HepG2 (cell line): ENCODE data around the gene RRN3. TPM values are rescaled to one million over a fixed set of nuclear protein-coding genes. Genes with fewer than 3 reads are reported as not detected.

ENCODE experiments used
- ATAC-seq: fragments of 200-7000 bp; cut with Tn5 transposase; 3 replicates; pipeline ENCODE4 v1.9.1; 2020; ENCODE audit warnings: mild to moderate bottlenecking, moderate library complexity
- BruUV-seq: library from RNA; stranded (reverse); fragments of 400-500 nt; replicated peaks from 2 replicates; lab custom pipeline; 2021; lab: Mats Ljungman, UMichigan
- CTCF ChIA-PET: fragments of 300-600 bp; formaldehyde crosslinking; extraction: SDS; loops from one replicate; lab custom pipeline; 2021; ENCODE audit warnings: low total read pairs, inconsistent platforms, low intra/inter-chr PET ratio; lab: Yijun Ruan, JAX
- POLR2A ChIA-PET: fragments of 350-600 bp; sonication (Branson Sonifier 250); formaldehyde crosslinking; loops from one replicate; lab custom pipeline; 2020; ENCODE audit warnings: antibody characterized with exemption, inconsistent platforms; lab: Yijun Ruan, JAX
- DNase-seq: peaks from one replicate; pipeline ENCODE4 v3.0.0-alpha.2; 2015; ENCODE audit warnings: low spot score
- FAIRE-seq: peaks from 3 replicates; lab custom pipeline; 2011; peaks lifted over from hg19 to GRCh38; lab: Jason Lieb, UNC
- H2AFZ ChIP-seq: one replicate; pipeline ENCODE4 v1.6.1; 2011; ENCODE audit warnings: low read length, inconsistent platforms
- H3K27ac ChIP-seq: fragments of 300-600 bp; 3 replicates; pipeline ENCODE4 v1.8.0; 2011; ENCODE audit warnings: mixed run types, mild to moderate bottlenecking, mixed read lengths, low read length, inconsistent platforms; ENCODE audit not compliant: insufficient read depth; ENCODE audit errors: extremely low read length
- H3K27me3 ChIP-seq, 2 experiments: fragments of 200-600 bp in 1 of 2; 2 replicates in 1 of 2; 3 replicates in 1 of 2; pipeline versions ENCODE4 v1.6.0 to v1.8.0; 2011; ENCODE audit warnings: low read length in 2 of 2, mild to moderate bottlenecking in 2 of 2, moderate library complexity in 2 of 2, inconsistent platforms in 1 of 2; ENCODE audit not compliant: insufficient read depth in 2 of 2, control insufficient read depth in 1 of 2
- H3K36me3 ChIP-seq, 2 experiments: fragments of 200-600 bp in 1 of 2; replicated peaks in 1 of 2; 2 replicates in 1 of 2; 3 replicates in 1 of 2; pipeline versions ENCODE4 v1.5.1 to v1.8.0; 2011; ENCODE audit warnings: low read length in 2 of 2, inconsistent platforms in 1 of 2; ENCODE audit not compliant: insufficient read depth in 2 of 2, control insufficient read depth in 1 of 2
- H3K4me1 ChIP-seq: 2 replicates; pipeline ENCODE4 v1.5.1; 2012; ENCODE audit warnings: low read length, inconsistent platforms; ENCODE audit not compliant: insufficient read depth
- H3K4me2 ChIP-seq: 2 replicates; pipeline ENCODE4 v1.6.0; 2011; ENCODE audit warnings: low read depth, low read length, inconsistent platforms
- H3K4me3 ChIP-seq, 3 experiments: fragments of 200-600 bp in 1 of 3; sonication (generic), shearing (Covaris generic) in 1 of 3; replicated peaks in 1 of 3; 2 replicates each; pipeline ENCODE4 v1.5.1; 2011 to 2016; ENCODE audit warnings: low read length in 3 of 3, inconsistent platforms in 2 of 3, low read depth in 2 of 3, mild to moderate bottlenecking in 2 of 3, control low read depth in 1 of 3, mixed read lengths in 1 of 3; ENCODE audit not compliant: insufficient read depth in 1 of 3
- H3K79me2 ChIP-seq: one replicate; pipeline ENCODE4 v1.6.1; 2011; ENCODE audit warnings: low read length, inconsistent platforms; ENCODE audit not compliant: insufficient read depth
- H3K9ac ChIP-seq: 2 replicates; pipeline ENCODE4 v1.6.0; 2011; ENCODE audit warnings: mild to moderate bottlenecking, low read depth, low read length, inconsistent platforms; ENCODE audit not compliant: insufficient read depth
- H3K9me3 ChIP-seq: 2 replicates; pipeline ENCODE4 v1.5.1; 2012; ENCODE audit warnings: mild to moderate bottlenecking, low read length
- H4K20me1 ChIP-seq: 2 replicates; pipeline ENCODE4 v1.6.0; 2011; ENCODE audit warnings: inconsistent platforms, mild to moderate bottlenecking, low read length, moderate library complexity; ENCODE audit not compliant: insufficient read depth
- GPN1 ChIP-seq: sonication (generic); formaldehyde crosslinking; IDR thresholded peaks from 2 replicates; pipeline ENCODE4 v1.5.1; 2020; ENCODE audit warnings: missing genetic modification reagents, borderline replicate concordance
- JARID2 ChIP-seq: sonication (generic); formaldehyde crosslinking; IDR thresholded peaks from 2 replicates; pipeline ENCODE4 v1.8.1; 2023; ENCODE audit warnings: missing genetic modification reagents, inconsistent platforms; ENCODE audit not compliant: insufficient replicate concordance
- MZF1 ChIP-seq: sonication (generic); formaldehyde crosslinking; IDR thresholded peaks from 2 replicates; pipeline ENCODE4 v1.8.1; 2023; ENCODE audit warnings: mild to moderate bottlenecking, missing genetic modification reagents, borderline replicate concordance
- NRL ChIP-seq: sonication (generic); formaldehyde crosslinking; IDR thresholded peaks from 2 replicates; pipeline ENCODE4 v1.5.0; 2020; ENCODE audit warnings: missing genetic modification reagents, mild to moderate bottlenecking, moderate library complexity, borderline replicate concordance
- PITX1 ChIP-seq: sonication (generic); formaldehyde crosslinking; IDR thresholded peaks from 2 replicates; pipeline ENCODE4 v1.5.1; 2020; ENCODE audit warnings: mild to moderate bottlenecking, missing genetic modification reagents
- PPARG ChIP-seq: conservative IDR thresholded peaks from 2 replicates; pipeline ENCODE4 v1.6.1; 2016; ENCODE audit warnings: missing biosample characterization, missing genetic modification reagents
- SRY ChIP-seq: sonication (generic); formaldehyde crosslinking; IDR thresholded peaks from 2 replicates; pipeline ENCODE4 v1.8.0; 2022; ENCODE audit warnings: mild to moderate bottlenecking, missing genetic modification reagents
- ZBTB38 ChIP-seq: sonication (generic); formaldehyde crosslinking; IDR thresholded peaks from 2 replicates; pipeline ENCODE4 v1.5.1; 2020; ENCODE audit warnings: mild to moderate bottlenecking, missing genetic modification reagents
- ZFP1 ChIP-seq: IDR thresholded peaks from 2 replicates; pipeline ENCODE4 v1.6.1; 2016
- ZNF496 ChIP-seq: sonication (generic); formaldehyde crosslinking; IDR thresholded peaks from 2 replicates; pipeline ENCODE4 v1.8.1; 2023; ENCODE audit warnings: mild to moderate bottlenecking, moderate library complexity, missing genetic modification reagents; ENCODE audit not compliant: insufficient replicate concordance
- ZNF547 ChIP-seq: sonication (generic); formaldehyde crosslinking; IDR thresholded peaks from 2 replicates; pipeline ENCODE4 v1.5.1; 2020; ENCODE audit warnings: mild to moderate bottlenecking, missing genetic modification reagents
- ZNF570 ChIP-seq: sonication (generic); formaldehyde crosslinking; IDR thresholded peaks from 2 replicates; pipeline ENCODE4 v1.4.0; 2020; ENCODE audit warnings: mild to moderate bottlenecking, missing genetic modification reagents, borderline replicate concordance
- ZNF607 ChIP-seq: sonication (generic); formaldehyde crosslinking; IDR thresholded peaks from 2 replicates; pipeline ENCODE4 v1.5.1; 2020; ENCODE audit warnings: missing genetic modification reagents, mild to moderate bottlenecking, borderline replicate concordance
- ZSCAN25 ChIP-seq: sonication (generic); formaldehyde crosslinking; IDR thresholded peaks from 2 replicates; pipeline ENCODE4 v1.8.0; 2022; ENCODE audit warnings: mild to moderate bottlenecking, missing genetic modification reagents
- WGBS: methylation state at CpG from one replicate; pipeline ENCODE4 v1.1.6; 2017; ENCODE audit warnings: low lambda C conversion rate; 5-methylcytosine and 5-hydroxymethylcytosine counted together
- in situ Hi-C: cut with HindIII; loops from 2 replicates; pipeline ENCODE4 v1.10.0; 2017; ENCODE audit warnings: low pct_unique_long_range_greater_than_20kb; ENCODE audit not compliant: extremely low pct_ligation_motif_present
- intact Hi-C: fragments of 100-400 bp; cut with micrococcal nuclease; formaldehyde crosslinking; loops from one replicate; pipeline ENCODE4 v1.10.0; 2022; ENCODE audit not compliant: unreplicated experiment
- polyA plus RNA-seq, 8 experiments: library from polyadenylated mRNA; depleted of rRNA in 3 of 8; stranded (reverse) in 7 of 8; unstranded in 1 of 8; fragments of >200 nt; fragmentation: Illumina TruSeq in 4 of 8; extraction: Trizol in 4 of 8; gene quantifications; 2 replicates each; pipeline versions ENCODE4 v1.2.1 to v1.2.3, GENCODE V29; 2011 to 2016; ENCODE audit warnings: low read depth in 4 of 8, missing spikeins in 1 of 8, mixed read lengths in 1 of 8; ENCODE audit not compliant: insufficient read depth in 1 of 8
- total RNA-seq, 5 experiments: library from RNA; depleted of rRNA; stranded (reverse); fragments of >200 nt; fragmentation: Illumina TruSeq; extraction: Trizol; gene quantifications; 2 replicates each; pipeline ENCODE4 v1.2.3, GENCODE V29; 2016; ENCODE audit warnings: low read depth in 1 of 5
- TF ChIP-seq, protein P1 (sequence below): sonication (generic); formaldehyde crosslinking; IDR thresholded peaks from 2 replicates; pipeline ENCODE4 v1.4.0; 2020; ENCODE audit warnings: missing genetic modification reagents
- TF ChIP-seq, protein P2 (sequence below): sonication (generic); formaldehyde crosslinking; IDR thresholded peaks from 2 replicates; pipeline ENCODE4 v1.5.1; 2020; ENCODE audit warnings: mild to moderate bottlenecking, moderate library complexity, missing genetic modification reagents
- TF ChIP-seq, protein P3 (sequence below), 2 experiments: sonication (generic) in 1 of 2; formaldehyde crosslinking in 1 of 2; IDR thresholded peaks; 2 replicates each; pipeline versions ENCODE4 v1.5.1 to v1.6.1; 2011 to 2020; ENCODE audit warnings: borderline replicate concordance in 1 of 2, low read depth in 1 of 2, low read length in 1 of 2, mild to moderate bottlenecking in 1 of 2, missing genetic modification reagents in 1 of 2, moderate library complexity in 1 of 2
- TF ChIP-seq, protein P4 (sequence below): sonication (generic); formaldehyde crosslinking; IDR thresholded peaks from 2 replicates; pipeline ENCODE4 v1.5.1; 2020; ENCODE audit warnings: missing genetic modification reagents, mild to moderate bottlenecking, borderline replicate concordance

The RRN3 gene
- total and polyA plus RNA-seq, 2 of the 13 experiments (the other 11 are each of a cell fraction or from before 2014, with no cell fraction given): 45.8 to 67.0 TPM

DNA sequence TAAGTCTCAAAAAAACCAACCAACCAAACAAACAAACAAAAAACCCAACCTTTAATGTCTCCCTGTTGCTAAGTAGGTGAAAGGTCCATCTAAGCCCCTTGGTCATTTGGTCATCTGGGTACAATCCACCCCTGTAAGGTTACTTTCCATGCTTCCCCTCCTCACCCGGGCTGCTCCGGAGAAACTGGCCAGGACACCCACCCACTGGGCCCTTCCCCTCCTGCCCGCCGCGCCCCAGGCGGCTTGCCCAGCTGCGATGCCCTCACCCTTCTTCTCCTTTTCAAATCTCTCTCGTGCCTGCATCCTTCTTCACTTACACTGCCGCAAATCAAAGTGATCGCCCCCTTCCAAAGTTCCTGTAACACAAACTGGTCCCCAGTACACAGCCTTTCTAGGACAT is 40.2 kb downstream of the RRN3 start:
- no peak for ATAC-seq
- Histone ChIP-seq H3K36me3 (peaks cover under 1 to 2% of the 10 kb centered on the region in 2 experiments; a peak in 2 of 5 replicates), H3K27me3 (no peaks in the 10 kb centered on the region; a peak in 1 of 5 replicates), H4K20me1 (no peaks in the 10 kb centered on the region), H3K79me2 (peaks cover 47% of the 10 kb centered on the region), H3K9ac (no peak overlapping the region), H3K4me1 (peaks cover 70% of the 10 kb centered on the region), H2AFZ (no peak overlapping the region), H3K4me3 (peak overlapping the region in 1 of 3 experiments; percentile 99; a peak in 2 of 6 replicates), H3K9me3 (no peaks in the 10 kb centered on the region), H3K4me2 (peak overlapping the region; percentile 81), H3K27ac (peak overlapping the region; percentile 48)
- FAIRE-seq: no peak
- 89% methylated on average over 10 of the region's 10 CpGs for WGBS
- in situ Hi-C loops: loop anchor here (25.0 kb wide), 1 partner anchor 167 kb away; no protein-coding TSS in a partner anchor
- intact Hi-C loops: loop anchor here (2.0 kb wide), 1 partner anchor 35 kb away; no protein-coding TSS in a partner anchor
- POLR2A ChIA-PET: no interaction called here
- no peak for DNase-seq
- BruUV-seq: no TSS peak
- CTCF ChIA-PET: no interaction called here
- TF ChIP-seq, protein P1, sequence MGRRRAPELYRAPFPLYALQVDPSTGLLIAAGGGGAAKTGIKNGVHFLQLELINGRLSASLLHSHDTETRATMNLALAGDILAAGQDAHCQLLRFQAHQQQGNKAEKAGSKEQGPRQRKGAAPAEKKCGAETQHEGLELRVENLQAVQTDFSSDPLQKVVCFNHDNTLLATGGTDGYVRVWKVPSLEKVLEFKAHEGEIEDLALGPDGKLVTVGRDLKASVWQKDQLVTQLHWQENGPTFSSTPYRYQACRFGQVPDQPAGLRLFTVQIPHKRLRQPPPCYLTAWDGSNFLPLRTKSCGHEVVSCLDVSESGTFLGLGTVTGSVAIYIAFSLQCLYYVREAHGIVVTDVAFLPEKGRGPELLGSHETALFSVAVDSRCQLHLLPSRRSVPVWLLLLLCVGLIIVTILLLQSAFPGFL (CRISPR knock-in tag): no peak
- TF ChIP-seq SRY (CRISPR knock-in tag) (no peak), GPN1 (no peak), PITX1 (CRISPR knock-in tag) (no peak), ZNF496 (CRISPR knock-in tag) (no peak), ZBTB38 (CRISPR knock-in tag) (peak; percentile 6; the same call in 1 of the 2 replicates), PPARG (CRISPR knock-in tag) (0 out of 2 replicates have a peak, but pooled peaks have one; percentile 29), ZNF547 (CRISPR knock-in tag) (0 out of 2 replicates have a peak, but pooled peaks have one; percentile 39), ZFP1 (CRISPR knock-in tag) (0 out of 2 replicates have a peak, but pooled peaks have one; percentile 16), JARID2 (no peak), NRL (CRISPR knock-in tag) (0 out of 2 replicates have a peak, but pooled peaks have one; percentile 22), MZF1 (0 out of 2 replicates have a peak, but pooled peaks have one; percentile 53), ZSCAN25 (CRISPR knock-in tag) (0 out of 2 replicates have a peak, but pooled peaks have one; percentile 22), ZNF570 (CRISPR knock-in tag) (no peak), ZNF607 (CRISPR knock-in tag) (0 out of 2 replicates have a peak, but pooled peaks have one; percentile 60)
- TF ChIP-seq, protein P2, sequence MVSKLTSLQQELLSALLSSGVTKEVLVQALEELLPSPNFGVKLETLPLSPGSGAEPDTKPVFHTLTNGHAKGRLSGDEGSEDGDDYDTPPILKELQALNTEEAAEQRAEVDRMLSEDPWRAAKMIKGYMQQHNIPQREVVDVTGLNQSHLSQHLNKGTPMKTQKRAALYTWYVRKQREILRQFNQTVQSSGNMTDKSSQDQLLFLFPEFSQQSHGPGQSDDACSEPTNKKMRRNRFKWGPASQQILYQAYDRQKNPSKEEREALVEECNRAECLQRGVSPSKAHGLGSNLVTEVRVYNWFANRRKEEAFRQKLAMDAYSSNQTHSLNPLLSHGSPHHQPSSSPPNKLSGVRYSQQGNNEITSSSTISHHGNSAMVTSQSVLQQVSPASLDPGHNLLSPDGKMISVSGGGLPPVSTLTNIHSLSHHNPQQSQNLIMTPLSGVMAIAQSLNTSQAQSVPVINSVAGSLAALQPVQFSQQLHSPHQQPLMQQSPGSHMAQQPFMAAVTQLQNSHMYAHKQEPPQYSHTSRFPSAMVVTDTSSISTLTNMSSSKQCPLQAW (CRISPR knock-in tag): 0 out of 2 replicates have a peak, but pooled peaks have one; percentile 19
- TF ChIP-seq, protein P3, sequence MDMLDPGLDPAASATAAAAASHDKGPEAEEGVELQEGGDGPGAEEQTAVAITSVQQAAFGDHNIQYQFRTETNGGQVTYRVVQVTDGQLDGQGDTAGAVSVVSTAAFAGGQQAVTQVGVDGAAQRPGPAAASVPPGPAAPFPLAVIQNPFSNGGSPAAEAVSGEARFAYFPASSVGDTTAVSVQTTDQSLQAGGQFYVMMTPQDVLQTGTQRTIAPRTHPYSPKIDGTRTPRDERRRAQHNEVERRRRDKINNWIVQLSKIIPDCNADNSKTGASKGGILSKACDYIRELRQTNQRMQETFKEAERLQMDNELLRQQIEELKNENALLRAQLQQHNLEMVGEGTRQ (IDR thresholded peaks at IDR 0.05; ENCODE audit: low read depth, low read length): no peak
- TF ChIP-seq, protein P3 (CRISPR knock-in tag; IDR thresholded peaks at IDR 0.05; ENCODE audit: borderline replicate concordance): 0 out of 2 replicates have a peak, but pooled peaks have one; percentile 4
- TF ChIP-seq, protein P4, sequence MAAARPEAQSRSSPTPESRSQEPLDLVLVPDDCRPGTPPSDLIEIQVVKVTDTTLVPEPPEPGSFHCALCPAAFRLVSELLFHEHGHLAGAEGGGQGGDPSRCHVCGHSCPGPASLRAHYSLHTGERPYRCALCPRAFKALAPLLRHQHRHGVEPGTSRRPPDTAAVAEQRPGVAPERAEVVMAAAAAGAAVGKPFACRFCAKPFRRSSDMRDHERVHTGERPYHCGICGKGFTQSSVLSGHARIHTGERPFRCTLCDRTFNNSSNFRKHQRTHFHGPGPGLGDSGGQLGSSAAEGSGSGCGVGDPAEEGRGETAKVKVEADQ: 0 out of 2 replicates have a peak, but pooled peaks have one; percentile 22
